ENCODE measurements around the gene NCAM1. TPM values are rescaled to one million over a fixed set of nuclear protein-coding genes. Genes with fewer than 3 reads are reported as not detected.

The NCAM1 gene
- total and polyA plus RNA-seq, 2 donors from 2014 or later = 1.7 to 3.0 TPM

- H3K4me3 ChIP-seq (ENCODE audit: low read length in 3 of 3) = peak overlapping the region in 2 of 3 donors; percentile 30 to 32
- TF ChIP-seq CTCF (IDR thresholded peaks at IDR 0.05; ENCODE audit: borderline replicate concordance, extremely low read depth, insufficient read depth) = peak; percentile 6
- no peaks in the 10 kb centered on the region for H3K4me1 ChIP-seq (ENCODE audit: control insufficient read depth in 2 of 3, insufficient read depth in 2 of 3, low read depth in 1 of 3, low read length in 3 of 3)
- DNase-seq = peak in 4 of 5 donors; percentile 48 to 59 (median 56)
- H3K27me3 ChIP-seq (ENCODE audit: control insufficient read depth, insufficient read depth, low read length) = no peaks in the 10 kb centered on the region
- H3K9me3 ChIP-seq (ENCODE audit: control insufficient read depth in 2 of 3, insufficient read depth in 1 of 3, low read length in 3 of 3) = no peaks in the 10 kb centered on the region
- no peak overlapping the region for H3K9ac ChIP-seq (ENCODE audit: low read length in 3 of 3)
- no peak overlapping the region for H3K27ac ChIP-seq (ENCODE audit: low read depth in 2 of 2, low read length in 2 of 2)
- no peak for FAIRE-seq
- no peaks in the 10 kb centered on the region for H3K36me3 ChIP-seq (ENCODE audit: control insufficient read depth in 2 of 3, insufficient read depth in 3 of 3, low read length in 3 of 3)
- intact Hi-C loops (cut with DNase I) = no loop called here
Measured at GRCh38 chr11:113274713-113275582, 313.7 kb downstream of the NCAM1 start.

DNA sequence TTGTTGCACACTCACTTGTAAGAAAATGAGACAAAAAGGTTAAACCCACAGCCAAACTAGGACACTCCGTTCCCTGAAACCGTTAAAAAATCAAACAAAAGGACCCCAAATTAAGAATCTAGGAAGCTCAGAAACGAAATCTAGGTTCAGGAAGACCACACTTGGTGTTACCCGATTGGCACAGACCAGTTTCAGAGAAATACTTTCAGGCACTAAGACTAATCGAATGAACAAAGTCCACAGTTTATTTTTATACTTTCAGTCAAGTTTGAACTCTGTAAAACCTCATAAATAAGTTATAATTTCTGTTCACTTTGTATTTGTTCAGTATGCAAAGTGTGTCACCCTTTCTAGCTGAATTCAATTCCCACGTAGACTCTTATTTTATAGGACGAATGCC lies 314.4 kb downstream of the NCAM1 start:
- DNase-seq (no peak), FAIRE-seq (no peak)
- Histone ChIP-seq H3K4me1 (ENCODE audit: control insufficient read depth in 2 of 3, insufficient read depth in 2 of 3, low read depth in 1 of 3, low read length in 3 of 3) (no peaks in the 10 kb centered on the region), H3K9ac (ENCODE audit: low read length in 3 of 3) (no peak overlapping the region), H3K9me3 (ENCODE audit: control insufficient read depth in 2 of 3, insufficient read depth in 1 of 3, low read length in 3 of 3) (no peaks in the 10 kb centered on the region), H3K4me3 (ENCODE audit: low read length in 3 of 3) (peak overlapping the region in 2 of 3 donors; percentile 30 to 32), H3K27ac (ENCODE audit: low read depth in 2 of 2, low read length in 2 of 2) (no peak overlapping the region), H3K27me3 (ENCODE audit: control insufficient read depth, insufficient read depth, low read length) (no peaks in the 10 kb centered on the region), H3K36me3 (ENCODE audit: control insufficient read depth in 2 of 3, insufficient read depth in 3 of 3, low read length in 3 of 3) (no peaks in the 10 kb centered on the region)
- intact Hi-C loops (cut with DNase I) = no loop called here
- TF ChIP-seq CTCF (IDR thresholded peaks at IDR 0.05; ENCODE audit: borderline replicate concordance, extremely low read depth, insufficient read depth) = no peak

DNA sequence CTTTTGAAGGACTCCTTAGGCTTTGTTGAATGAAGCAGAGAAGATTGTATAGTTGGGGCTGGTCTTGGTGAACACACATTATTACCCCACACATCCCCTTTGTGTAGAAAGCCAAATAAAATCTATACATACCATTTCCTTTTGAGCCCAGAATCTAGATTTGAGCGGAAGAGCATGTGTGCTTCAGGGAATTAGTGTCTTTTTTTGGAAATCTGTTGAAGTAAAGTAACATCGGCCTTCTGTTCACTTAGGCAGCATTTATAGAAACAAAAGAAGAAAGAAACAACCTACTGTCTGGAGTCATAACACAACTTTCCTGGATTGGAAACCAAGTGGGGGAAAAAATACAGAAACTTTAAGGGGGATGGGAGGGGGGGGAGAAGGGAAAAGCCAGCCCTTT lies 315.2 kb downstream of the NCAM1 start:
- Histone ChIP-seq H3K27ac (ENCODE audit: low read depth in 2 of 2, low read length in 2 of 2) (no peak overlapping the region), H3K9ac (ENCODE audit: low read length in 3 of 3) (no peak overlapping the region), H3K9me3 (ENCODE audit: control insufficient read depth in 2 of 3, insufficient read depth in 1 of 3, low read length in 3 of 3) (no peaks in the 10 kb centered on the region), H3K4me3 (ENCODE audit: low read length in 3 of 3) (no peak overlapping the region), H3K27me3 (ENCODE audit: control insufficient read depth, insufficient read depth, low read length) (no peaks in the 10 kb centered on the region), H3K36me3 (ENCODE audit: control insufficient read depth in 2 of 3, insufficient read depth in 3 of 3, low read length in 3 of 3) (no peaks in the 10 kb centered on the region), H3K4me1 (ENCODE audit: control insufficient read depth in 2 of 3, insufficient read depth in 2 of 3, low read depth in 1 of 3, low read length in 3 of 3) (no peaks in the 10 kb centered on the region)
- no peak for TF ChIP-seq CTCF (IDR thresholded peaks at IDR 0.05; ENCODE audit: borderline replicate concordance, extremely low read depth, insufficient read depth)
- DNase-seq = no peak
- intact Hi-C loops (cut with DNase I) = no loop called here
- FAIRE-seq = no peak
